ENCODE data around the gene CENPL.
"Not testable (repeated sequence)": the region's sequence is repeated elsewhere in the genome, so short reads cannot be mapped to it uniquely, and the experiment has no call there.

Gene CENPL

GRCh38 chr1:173863224-173864161 is 38.8 kb upstream of the CENPL start:
- no peak for FAIRE-seq

DNA sequence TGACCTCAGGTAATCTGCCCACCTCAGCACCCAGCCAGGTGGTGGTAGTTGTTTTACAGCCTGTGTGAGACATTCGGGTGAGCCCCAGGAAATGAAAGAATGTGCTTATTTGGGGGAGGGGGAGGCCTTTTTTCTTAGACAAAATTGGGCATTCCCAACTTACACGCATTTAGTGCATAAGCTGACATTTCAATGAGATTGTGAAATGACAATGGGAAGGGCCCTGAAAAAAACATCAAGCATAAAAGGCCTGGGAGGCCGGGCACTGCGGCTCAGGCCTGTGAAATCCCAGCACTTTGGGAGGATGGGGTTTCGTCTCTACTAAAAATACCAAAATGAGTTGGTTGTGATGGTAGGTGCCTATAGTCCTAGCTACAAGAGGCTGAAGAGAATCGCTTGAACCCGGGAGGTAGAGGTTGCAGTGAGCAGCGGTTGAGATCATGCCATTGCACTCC is 38.1 kb upstream of the CENPL start:
- no peak for DNase-seq (ENCODE audit: insufficient read length, low spot score)
- no peak for FAIRE-seq
- TF ChIP-seq POLR2A (IDR thresholded peaks at IDR 0.05; ENCODE audit: low read depth, low read length), result no peak

More at GRCh38 chr1:173863224-173864161, 38.8 kb upstream of the CENPL start:
- no peak for TF ChIP-seq POLR2A (IDR thresholded peaks at IDR 0.05; ENCODE audit: low read depth, low read length)
- no peak for DNase-seq (ENCODE audit: insufficient read length, low spot score)

GRCh38 chr1:173862146-173862768 is 37.6 kb upstream of the CENPL start:
- TF ChIP-seq POLR2A (IDR thresholded peaks at IDR 0.05; ENCODE audit: low read depth, low read length), result peak; percentile 45
- FAIRE-seq; DNase-seq (ENCODE audit: insufficient read length, low spot score): not testable (repeated sequence)

DNA sequence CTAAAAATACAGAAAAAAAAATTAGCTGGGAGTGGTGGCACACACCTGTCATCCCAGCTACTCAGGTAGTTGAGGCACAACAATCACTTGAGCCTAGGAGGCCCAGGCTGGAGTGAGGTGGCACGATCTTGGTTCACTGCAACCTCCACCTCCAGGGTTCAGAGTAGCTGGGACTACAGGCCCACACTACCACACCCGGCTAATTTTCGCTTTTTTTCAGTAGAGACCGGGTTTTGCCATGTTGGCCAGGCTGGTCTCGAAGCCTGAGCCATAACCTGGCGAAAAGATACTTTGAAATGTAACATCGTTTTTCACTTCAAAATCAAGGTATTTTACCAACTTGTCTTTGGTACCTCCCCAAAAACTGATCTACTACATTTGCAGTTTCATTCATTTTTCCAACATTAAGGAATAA is 37.1 kb upstream of the CENPL start:
- TF ChIP-seq POLR2A (IDR thresholded peaks at IDR 0.05; ENCODE audit: low read depth, low read length), result 0 out of 2 replicates have a peak, but pooled peaks have one; percentile 51
- DNase-seq (ENCODE audit: insufficient read length, low spot score), result no peak
- no peak for FAIRE-seq

DNA sequence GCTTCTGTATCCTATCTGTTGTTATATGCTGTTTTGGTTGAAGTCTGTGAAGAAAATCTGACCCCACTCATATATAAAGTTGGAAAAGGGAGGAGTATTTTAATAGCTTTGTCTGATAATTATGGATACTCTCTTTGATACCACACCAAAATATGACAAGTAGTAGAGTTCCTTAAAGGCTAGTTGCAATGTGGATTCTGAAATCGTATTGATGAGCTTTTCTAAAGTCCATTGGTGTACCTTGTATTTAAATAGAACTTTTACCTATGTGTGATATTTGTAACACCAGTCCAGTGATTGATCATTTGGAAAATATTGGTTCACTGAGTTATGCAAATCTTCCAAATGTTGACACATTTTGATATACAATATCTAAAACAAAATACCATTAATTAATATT is 35.4 kb upstream of the CENPL start:
- TF ChIP-seq POLR2A (IDR thresholded peaks at IDR 0.05; ENCODE audit: low read depth, low read length), result no peak
- DNase-seq (ENCODE audit: insufficient read length, low spot score) (no peak), FAIRE-seq (no peak)

DNA sequence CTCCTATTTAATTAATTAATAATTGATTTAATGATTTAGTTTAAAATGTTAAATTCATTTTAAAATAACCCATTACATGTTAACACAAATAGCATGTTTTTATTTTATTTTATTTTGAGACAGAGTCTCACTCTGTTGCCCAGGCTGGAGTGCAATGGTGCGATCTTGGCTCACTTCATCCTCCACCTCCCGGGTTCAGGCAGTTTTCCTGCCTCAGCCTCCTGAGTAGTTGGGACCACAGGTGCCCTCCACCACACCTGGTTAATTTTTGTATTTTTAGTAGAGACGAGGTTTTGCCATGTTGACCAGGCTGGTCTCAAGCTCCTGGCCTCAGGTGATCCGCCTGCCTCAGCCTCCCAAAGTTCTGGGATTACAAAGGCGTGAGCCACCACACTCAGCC is 34.9 kb upstream of the CENPL start:
- not testable (repeated sequence) for FAIRE-seq; DNase-seq (ENCODE audit: insufficient read length, low spot score)

GRCh38 chr1:173857363-173857917 is 32.8 kb upstream of the CENPL start:
- DNase-seq (ENCODE audit: insufficient read length, low spot score) (no peak), FAIRE-seq (no peak)
- no peak for TF ChIP-seq POLR2A (IDR thresholded peaks at IDR 0.05; ENCODE audit: low read depth, low read length)

DNA sequence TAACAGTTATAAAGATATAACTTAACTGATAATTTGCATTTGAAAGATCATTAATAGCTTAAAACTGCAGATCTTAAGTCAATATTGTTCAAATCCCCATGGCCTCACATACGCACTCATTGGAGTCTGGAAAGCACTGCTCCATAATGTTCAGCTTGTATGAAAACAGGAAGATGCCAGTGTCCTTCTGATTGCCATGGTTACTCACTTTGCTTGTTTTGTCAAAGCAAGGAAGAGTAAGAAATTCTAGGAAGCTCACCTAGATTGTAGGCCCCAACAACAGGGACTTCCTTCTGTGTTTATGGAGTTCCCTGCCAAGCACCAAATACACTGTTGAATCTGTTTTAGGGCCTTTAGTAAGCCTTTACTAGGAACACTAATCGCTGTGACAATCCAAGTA is 32.2 kb upstream of the CENPL start:
- TF ChIP-seq POLR2A (IDR thresholded peaks at IDR 0.05; ENCODE audit: low read depth, low read length), result no peak
- DNase-seq (ENCODE audit: insufficient read length, low spot score) (no peak), FAIRE-seq (no peak)

- DNase-seq (ENCODE audit: insufficient read length, low spot score) (no peak), FAIRE-seq (no peak)
- TF ChIP-seq POLR2A (IDR thresholded peaks at IDR 0.05; ENCODE audit: low read depth, low read length), result no peak
These were observed 31.3 kb upstream of the CENPL start for GRCh38 chr1:173856014-173856413.

DNA sequence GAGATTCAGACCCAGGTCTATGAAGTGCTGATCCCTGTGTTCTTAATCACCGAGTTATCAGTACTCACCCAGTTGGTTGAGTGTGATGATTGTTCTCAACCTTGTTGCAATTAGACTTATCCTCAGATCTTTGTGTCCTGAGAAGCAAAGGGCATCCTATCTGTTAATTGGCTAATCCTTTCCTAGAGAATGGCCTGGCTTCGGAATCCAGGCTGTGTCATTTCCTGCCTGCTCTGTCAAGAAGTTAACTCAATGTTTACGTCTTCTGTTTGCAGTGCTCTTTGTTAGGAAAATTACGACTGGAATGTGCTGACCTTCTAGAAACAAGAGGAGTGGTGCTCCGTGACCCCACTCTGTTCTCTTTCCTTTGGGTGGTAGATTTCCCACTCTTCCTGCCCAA is 28.4 kb upstream of the CENPL start:
- FAIRE-seq (no peak), DNase-seq (ENCODE audit: insufficient read length, low spot score) (no peak)
- no peak for TF ChIP-seq POLR2A (IDR thresholded peaks at IDR 0.05; ENCODE audit: low read depth, low read length)

DNA sequence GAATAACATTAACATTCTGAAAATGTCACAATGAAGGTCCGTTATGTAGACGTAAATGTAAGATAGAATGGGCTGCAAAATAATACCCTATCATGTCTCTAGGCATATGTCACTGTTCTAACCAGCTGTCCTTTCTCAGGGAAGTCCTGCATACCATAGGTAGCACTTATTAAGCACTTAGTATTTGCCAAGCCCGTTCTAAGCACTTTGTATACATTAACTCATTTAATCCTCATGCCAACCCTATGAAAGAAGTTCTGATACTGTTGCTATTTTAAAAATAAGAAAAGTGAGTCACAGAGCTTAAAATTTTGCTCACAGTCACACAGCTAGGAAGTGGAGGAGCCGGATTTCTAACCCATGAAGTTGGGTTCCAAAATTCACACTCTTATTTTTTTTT is 27.4 kb upstream of the CENPL start:
- TF ChIP-seq POLR2A (IDR thresholded peaks at IDR 0.05; ENCODE audit: low read depth, low read length), result no peak
- DNase-seq (ENCODE audit: insufficient read length, low spot score), result no peak
- no peak for FAIRE-seq

DNA sequence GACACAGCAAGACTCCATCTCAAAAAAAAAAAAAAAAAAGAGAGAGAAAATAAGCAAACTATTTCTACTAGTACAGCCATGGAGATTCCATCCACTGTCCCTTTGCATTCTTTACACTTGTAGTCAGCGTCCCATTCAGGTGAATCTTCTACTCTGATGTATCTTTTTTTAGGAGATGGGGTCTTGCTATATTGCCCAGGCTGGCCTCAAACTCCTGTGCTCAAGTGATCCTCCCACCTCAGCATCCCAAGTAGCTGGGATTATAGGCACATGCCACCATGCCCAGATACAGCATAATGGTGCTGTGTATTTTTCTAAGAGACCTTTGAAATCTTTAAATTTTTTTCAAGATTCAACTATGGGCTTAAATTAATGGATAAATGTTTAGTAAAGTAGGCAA is 8.1 kb upstream of the CENPL start:
- no peak for TF ChIP-seq POLR2A (IDR thresholded peaks at IDR 0.05; ENCODE audit: low read depth, low read length)
- DNase-seq (ENCODE audit: insufficient read length, low spot score) (no peak), FAIRE-seq (no peak)

DNA sequence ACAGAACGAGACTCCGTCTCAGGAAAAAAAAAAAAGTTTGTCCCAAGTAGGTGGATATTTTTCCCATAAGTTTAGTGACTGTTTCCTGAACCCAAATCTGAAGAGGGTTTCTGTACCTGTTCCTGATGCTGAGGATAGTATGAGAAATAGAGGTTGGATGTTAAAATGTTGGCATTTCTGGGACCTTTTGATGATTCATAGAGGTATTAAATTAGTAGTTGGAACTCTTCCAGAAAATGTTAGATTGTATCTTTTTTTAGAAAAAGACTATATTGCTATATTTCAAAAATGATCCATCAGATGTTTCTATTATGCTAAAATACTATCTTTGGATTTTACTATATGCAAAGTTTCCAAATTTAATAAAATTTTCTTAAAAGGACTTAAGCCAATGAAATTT is 2.9 kb upstream of the CENPL start:
- DNase-seq (ENCODE audit: insufficient read length, low spot score) (no peak), FAIRE-seq (no peak)
- no peak for TF ChIP-seq POLR2A (IDR thresholded peaks at IDR 0.05; ENCODE audit: low read depth, low read length)

- TF ChIP-seq POLR2A (IDR thresholded peaks at IDR 0.05; ENCODE audit: low read depth, low read length), result peak; percentile 68
- no peak for FAIRE-seq
- no peak for DNase-seq (ENCODE audit: insufficient read length, low spot score)
These were observed 835 bp downstream of the CENPL start for GRCh38 chr1:173823781-173824314.

All from H54 (cell line).